Panc1 (cell line): ENCODE data around the gene BAD.

Source experiments
- POLR2AphosphoS5 ChIP-seq: IDR thresholded peaks from 2 replicates; pipeline ENCODE4 v1.6.1; 2012; ENCODE audit warnings: mild to moderate bottlenecking, low read depth, low read length, moderate library complexity
- TF ChIP-seq, protein P1 (sequence below): fragments of 450-650 bp; IDR thresholded peaks from 2 replicates; pipeline ENCODE4 v1.5.1; 2017; ENCODE audit warnings: mild to moderate bottlenecking

DNA sequence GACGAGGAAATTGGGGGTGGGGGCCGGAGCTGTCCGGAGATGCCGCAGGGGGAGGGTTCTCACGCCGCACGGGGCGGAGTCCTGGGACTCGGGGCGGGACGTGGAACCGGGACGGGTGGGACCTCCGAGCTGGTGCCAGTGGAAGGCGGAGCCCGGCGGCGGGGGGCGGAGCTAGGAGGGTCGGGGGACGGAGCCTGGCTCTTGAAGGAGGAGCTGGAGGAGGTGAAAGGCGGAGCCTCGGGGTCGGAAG is 43.3 kb downstream of the BAD start:
- TF ChIP-seq, protein P1, sequence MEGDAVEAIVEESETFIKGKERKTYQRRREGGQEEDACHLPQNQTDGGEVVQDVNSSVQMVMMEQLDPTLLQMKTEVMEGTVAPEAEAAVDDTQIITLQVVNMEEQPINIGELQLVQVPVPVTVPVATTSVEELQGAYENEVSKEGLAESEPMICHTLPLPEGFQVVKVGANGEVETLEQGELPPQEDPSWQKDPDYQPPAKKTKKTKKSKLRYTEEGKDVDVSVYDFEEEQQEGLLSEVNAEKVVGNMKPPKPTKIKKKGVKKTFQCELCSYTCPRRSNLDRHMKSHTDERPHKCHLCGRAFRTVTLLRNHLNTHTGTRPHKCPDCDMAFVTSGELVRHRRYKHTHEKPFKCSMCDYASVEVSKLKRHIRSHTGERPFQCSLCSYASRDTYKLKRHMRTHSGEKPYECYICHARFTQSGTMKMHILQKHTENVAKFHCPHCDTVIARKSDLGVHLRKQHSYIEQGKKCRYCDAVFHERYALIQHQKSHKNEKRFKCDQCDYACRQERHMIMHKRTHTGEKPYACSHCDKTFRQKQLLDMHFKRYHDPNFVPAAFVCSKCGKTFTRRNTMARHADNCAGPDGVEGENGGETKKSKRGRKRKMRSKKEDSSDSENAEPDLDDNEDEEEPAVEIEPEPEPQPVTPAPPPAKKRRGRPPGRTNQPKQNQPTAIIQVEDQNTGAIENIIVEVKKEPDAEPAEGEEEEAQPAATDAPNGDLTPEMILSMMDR, result no peak
- TF ChIP-seq POLR2AphosphoS5, result no peak
